Measurements from ENCODE around the gene MED8. TPM values are rescaled to one million over a fixed set of nuclear protein-coding genes. Genes with fewer than 3 reads are reported as not detected.
A peak's percentile ranks its signal among the peaks of the same experiment; 100 is the strongest.
"Not testable (repeated sequence)": the region's sequence is repeated elsewhere in the genome, so short reads cannot be mapped to it uniquely, and the experiment has no call there.

The MED8 gene
- total RNA-seq, 1 experiment from 2014 or later, result 113 TPM

DNA sequence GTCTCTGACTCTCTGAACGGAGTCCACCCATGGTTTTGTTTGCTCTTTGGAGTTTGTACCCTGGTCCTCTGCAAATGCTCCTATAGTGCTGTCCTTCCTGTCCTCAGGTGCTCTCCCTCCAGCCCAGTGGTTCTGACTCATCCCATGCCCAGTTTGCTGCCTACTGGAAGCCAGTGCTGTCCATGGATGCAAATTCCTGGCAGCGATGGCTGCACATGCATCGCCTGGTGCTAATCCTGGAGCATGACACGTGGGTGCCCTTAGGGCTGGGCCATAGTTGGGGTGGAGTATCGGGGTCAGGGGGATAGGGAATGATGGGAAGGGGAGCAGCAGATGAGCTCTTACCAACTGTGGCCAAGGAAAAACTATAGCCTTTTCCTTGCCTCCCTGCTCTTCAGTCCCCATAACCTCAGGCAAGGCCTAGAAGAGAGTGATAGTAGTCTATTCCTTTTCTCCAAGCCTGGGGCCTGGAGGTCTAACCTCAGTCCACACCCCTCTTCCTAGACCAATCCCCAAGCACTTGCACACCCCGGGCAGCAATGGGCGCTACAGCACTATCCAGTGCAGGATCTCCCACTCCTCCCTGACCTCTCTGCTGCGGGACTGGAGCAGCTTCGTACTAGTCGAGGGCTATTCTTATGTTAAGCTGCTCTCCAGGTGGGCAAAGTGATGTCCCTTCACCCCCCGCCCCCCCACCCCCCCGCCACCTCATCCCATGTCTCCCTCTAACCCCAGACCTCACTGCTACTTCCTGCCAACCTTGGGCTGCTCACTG lies 32.6 kb upstream of the MED8 start:
- no peak for DNase-seq (ENCODE audit: low read depth)

DNA sequence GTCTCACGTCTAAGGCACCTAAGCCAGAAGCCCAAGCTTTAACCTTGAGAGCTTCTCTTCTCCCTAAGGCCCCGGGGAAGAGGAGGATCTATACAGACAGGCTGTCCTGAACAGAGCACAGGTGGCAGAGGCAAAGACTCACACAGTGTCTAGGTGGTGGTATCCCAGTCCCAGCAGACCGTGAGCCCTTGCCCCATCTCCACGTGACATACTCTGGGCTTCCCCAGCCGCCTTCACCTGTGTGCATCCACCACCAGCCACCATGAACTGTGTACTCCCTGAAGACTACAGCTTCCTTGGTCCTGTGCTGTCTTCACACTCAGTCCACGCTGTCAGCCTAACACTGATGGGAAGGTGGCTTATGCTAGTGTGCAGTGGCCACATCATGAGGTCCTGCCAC lies 31.8 kb upstream of the MED8 start:
- DNase-seq (ENCODE audit: low read depth), result no peak

DNA sequence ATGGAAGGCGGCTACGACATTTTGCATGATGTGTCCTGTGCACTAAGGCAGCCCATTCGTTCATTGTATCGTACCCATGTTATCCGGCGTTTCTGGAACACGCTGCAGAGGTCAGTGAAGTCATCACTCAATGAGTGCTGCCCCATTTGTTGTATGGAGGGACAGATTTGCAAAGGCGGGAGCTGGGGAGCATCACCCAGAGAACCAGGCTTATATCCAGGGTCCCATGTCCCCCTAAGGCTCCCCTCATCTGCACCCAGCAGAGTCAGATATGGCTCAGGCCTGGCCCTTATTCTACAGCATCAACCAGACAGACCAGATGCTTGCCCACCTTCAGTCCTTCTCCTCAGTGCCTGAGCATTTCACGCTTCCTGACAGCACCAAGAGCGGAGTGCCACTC lies 31.3 kb upstream of the MED8 start:
- no peak for DNase-seq (ENCODE audit: low read depth)

DNA sequence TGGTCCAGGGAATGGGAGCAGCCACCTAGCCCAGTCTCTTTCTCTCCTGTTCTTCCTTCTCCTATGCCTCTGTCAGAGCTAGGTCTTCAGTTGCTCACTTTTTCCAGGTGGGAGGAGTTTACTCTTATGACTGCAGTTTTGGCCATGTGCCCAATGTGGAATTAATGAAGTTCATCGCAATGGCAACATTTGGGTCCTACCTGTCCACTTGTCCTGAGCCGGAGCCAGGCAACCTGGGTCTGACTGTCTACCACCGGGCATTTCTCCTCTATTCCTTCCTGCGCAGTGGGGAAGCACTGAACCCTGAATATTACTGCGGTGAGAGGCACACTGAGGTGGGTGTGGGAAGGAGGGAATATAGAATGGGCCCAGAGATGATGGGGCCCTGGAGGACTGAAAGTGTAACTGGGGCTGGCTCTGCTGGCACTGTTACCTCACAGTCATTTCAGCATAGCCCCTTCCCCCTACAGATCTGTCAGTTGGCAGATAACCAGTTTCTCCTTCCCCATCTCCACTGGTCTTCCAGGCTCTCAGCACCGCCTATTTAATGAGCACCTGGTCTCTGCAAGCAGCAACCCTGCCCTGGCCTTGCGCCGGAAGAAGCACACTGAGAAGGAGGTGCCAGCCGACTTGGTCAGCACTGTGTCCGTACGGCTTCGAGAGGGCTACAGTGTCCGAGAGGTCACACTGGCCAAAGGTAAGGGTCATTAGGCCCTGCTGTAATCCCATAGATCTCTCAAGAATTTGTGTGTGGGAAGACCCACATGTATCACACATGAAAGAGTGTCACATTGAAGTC lies 30.2 kb upstream of the MED8 start:
- DNase-seq (ENCODE audit: low read depth), result no peak

DNA sequence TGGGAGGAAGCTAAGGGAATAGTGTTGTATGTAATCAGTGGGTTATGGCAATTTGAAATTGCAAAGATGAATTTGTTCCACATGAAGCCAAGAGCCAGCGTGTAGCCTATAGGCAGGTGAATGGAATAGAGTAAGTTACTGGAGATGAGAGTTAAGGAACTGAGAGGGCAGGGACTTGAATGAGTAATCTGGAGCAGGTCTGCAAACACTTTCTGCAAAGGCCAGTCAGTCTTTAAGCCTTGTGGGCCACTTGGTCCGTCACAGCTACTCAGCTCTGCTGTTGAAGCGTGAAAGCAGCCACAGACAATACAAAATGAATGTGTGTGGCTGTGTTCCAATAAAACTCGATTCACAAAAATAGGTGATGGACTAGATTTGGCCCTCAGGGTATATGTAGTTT lies 29.3 kb upstream of the MED8 start:
- no peak for DNase-seq (ENCODE audit: low read depth)

DNA sequence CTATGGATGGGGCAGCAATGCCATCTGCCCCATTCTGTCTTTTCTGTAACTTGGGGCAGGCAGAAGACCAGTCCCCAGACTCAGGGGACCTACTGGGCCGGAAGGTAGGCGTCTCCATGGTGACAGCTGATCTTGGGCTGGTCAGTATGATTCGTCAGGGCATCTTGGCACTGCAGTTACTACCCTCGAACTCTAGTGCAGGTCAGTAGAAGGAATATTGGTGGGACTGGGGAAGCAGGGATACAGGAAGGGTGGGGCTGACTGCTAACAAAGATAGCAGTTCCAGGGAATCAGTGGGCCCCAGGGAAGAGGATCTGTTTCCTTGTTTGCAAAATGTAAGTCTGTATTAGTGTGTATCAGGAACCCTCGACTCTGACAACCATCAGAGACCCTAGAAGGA lies 26.3 kb upstream of the MED8 start:
- DNase-seq (ENCODE audit: low read depth), result no peak

DNA sequence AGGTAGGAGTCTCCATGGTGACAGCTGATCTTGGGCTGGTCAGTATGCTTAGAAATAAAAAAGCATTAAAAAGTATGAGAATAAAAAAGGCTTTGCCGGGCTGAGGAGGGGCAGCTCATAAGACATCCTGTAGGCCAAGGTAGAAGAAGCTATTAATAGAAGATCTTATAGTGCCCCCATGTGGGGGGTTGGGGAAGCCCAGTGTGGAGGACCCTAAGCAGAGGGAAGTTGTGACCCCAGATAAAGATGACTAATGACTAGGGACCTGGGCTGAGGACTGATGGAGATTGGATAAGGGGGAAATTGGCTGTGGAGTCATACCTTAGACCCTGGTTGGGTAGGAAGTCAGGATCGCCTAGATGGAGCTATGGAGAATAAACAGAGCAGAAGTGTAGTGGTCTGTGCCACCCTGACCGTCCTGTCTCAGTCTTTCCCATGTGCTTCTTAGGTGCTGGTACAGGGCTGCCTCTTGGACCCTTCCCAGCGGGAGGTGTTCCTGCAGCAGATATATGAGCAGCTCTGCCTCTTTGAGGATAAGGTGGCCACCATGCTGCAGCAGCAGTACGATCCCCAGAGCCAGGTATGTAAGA lies 25.1 kb upstream of the MED8 start:
- peak; percentile 57 for DNase-seq (ENCODE audit: low read depth)

DNA sequence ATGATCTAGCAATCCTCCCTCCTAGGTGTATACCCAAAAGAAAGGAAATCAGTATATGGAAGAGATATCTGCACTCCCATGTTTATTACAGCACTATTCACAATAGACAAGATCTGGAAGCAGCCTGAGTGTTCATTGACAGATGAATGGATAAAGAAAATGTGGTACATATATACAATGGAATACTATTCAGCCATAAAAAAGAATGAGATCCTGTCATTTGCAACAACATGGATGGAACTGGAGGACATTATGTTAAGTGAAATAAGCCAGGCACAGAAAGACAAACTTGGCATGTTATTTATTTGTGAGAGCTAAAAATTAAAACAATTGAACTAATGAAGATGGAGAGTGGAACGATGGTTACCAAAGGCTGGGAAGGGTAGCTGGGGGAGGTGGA lies 23.8 kb upstream of the MED8 start:
- DNase-seq (ENCODE audit: low read depth), result not testable (repeated sequence)

DNA sequence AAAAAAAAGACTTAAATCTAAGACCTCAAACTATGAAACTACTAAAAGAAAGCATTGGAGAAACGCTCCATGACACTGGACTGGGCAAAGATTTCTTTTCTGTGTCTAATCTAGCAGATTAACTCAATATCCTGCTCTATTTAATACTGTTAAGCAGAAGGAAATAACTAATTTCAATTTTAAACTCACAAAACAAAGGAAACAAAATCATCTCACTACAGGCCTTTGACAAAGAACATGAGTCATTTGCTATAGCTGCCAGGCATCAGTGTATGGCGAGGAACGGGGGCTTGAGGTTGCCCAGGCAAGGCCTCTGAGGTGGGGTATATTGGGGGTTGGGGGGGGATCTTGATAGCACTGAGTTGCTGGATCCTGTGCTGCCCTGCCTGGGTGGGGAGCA lies 21.0 kb upstream of the MED8 start:
- DNase-seq (ENCODE audit: low read depth), result no peak

DNA sequence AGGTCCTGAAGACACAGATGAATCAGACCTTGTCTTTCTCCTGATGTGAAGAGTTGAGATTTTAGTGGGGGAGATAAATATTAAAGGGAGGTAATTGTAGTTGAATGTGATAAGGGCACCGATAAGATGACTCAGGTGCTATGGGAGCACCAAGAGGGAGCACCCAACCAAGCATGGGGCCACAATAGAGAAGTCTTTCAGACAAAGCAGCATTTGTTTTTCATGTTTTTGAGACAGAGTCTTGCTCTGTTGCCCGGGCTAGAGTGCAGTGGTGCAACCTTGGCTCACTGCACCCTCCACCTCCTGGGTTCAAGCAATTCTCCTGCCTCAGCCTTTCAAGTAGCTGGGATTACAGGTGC lies 16.3 kb upstream of the MED8 start:
- DNase-seq (ENCODE audit: low read depth), result no peak

DNA sequence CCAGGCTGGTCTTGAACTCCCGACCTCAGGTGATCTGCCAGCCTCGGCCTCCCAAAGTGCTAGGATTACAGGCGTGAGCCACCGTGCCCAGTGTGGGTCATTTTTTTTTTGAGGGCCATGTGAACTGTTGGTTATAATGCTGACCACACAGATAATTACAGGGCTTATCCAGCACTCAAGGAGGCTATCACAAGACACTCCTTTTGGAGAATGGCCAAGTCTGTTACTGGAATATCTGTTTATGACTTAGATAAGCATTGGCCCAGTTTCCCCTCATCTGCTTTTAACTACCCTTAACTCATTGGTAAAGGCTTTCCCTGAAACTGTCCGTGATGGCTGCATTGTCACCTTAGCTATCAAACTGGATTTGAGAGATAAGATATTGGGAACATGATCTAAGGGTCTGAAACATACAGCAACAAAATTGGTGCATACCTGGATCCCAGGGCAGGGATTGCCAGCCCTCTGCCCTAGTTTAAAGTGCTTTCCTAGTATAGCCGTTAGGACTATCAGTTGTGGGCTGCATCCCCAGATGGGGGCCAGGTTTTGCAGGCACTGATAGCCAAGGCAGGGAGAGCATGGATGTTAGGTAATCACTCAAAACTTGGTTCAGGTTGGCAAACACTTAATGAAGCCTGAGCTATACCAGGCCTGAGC lies 15.7 kb upstream of the MED8 start:
- peak; percentile 29 for DNase-seq (ENCODE audit: low read depth)

DNA sequence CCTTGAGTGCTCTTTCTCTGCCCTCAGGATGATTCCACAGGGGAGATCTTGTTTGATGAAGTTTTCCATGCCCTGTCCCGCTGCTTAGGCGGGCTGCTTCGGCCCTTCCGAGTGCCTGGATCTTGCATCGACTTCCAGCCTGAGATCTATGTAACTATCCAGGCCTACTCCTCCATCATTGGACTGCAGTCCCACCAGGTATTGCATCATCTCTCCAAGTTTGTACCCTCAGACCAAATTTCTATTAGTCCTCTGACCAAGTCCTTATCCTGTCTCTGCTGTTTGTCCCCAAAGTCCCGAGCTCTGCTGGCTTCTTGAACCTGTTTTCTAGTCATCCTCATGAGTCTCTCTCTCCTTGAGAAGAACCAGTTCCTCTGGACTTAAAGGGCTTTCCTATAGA lies 14.8 kb upstream of the MED8 start:
- DNase-seq (ENCODE audit: low read depth), result no peak

DNA sequence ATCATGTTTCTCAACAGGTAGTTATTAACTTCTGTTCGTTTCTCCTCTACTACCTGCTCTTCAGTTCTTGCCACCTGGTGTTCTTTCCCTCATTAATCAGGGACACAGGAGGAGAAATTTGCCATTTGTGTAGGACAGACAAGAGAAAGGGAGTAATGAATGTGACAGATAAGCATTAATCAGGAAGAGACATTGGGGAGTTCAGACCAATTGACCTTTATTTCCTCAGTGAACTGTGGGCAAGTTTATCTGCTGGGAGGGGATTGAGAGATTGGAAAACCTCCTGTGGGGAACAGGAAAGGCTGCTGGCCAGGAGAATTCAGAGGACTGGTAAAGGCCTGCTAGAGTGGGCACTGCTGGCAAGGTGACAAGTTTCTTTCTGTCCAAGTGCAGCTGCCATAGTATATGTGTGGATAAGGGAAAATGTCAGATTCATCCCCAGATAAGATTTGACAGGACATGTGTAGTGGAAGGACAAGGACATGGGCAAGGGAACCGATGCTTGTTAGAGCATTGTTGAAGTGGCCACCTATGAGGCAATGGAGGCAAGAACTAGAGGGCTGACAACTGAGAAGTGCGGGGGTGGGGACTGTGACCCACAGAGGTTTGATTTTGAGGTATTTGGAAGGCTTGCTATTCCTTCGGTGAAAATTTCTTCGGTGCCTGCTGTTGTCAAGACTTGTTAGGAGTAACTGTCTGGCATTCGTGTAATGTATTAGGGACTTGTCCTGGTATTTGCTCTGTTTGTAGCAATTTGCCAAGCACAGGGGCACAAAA lies 12.7 kb upstream of the MED8 start:
- DNase-seq (ENCODE audit: low read depth), result no peak

DNA sequence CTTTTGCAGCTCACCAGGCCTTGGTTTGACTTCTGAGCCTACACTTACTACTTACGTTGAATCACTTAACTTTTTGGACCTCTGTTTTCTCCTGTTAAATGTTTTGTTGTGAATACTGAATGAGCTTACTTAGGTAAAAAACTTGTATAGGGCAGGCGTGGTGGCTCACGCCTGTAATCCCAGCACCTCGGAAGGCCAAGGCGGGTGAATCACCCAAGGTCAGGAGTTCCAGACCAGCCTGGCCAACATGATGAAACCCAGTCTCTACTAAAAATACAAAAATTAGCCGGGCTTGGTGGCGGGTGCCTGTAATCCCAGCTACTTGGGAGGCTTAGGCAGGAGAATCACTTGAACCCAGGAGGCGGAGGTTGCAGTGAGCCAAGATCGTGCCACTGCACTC lies 10.8 kb upstream of the MED8 start:
- not testable (repeated sequence) for DNase-seq (ENCODE audit: low read depth)

DNA sequence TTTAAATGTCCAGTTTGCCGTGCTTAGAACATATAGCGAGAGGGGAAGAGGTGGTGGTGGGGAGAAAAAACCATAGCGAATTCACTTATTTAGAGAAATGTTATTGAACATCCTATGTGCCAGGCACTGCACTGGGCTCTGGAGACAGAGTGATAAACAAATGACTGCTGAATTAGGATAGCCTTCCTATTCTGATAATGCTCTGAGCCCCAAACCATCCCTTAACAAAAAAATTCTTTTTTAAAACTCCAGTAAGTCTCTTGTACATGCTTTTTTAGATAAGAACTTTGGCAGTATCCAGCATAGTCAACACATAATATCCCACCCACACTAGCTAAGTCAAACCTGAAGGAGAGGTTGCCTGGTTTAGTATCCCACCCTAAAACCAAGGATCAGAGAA lies 8.6 kb upstream of the MED8 start:
- no peak for DNase-seq (ENCODE audit: low read depth)

DNA sequence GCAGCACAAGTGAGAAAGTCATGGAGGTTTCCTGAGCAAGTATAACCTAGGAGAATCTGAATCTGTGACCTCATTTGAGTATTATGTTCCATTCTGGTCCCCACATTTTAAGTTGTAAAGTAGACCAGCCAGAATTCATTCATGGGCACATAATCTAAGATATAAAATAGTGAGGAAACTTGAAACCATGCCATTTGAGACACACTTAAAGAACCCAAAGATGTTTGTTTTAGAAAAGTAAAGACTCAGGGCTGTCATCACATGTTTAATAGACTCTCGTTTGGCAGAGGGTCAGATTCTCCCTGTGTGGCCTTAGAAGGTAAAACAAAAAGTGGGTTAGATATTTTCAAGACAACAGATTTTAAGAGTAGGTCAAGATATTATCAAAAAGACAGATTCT lies 6.5 kb upstream of the MED8 start:
- DNase-seq (ENCODE audit: low read depth), result no peak

DNA sequence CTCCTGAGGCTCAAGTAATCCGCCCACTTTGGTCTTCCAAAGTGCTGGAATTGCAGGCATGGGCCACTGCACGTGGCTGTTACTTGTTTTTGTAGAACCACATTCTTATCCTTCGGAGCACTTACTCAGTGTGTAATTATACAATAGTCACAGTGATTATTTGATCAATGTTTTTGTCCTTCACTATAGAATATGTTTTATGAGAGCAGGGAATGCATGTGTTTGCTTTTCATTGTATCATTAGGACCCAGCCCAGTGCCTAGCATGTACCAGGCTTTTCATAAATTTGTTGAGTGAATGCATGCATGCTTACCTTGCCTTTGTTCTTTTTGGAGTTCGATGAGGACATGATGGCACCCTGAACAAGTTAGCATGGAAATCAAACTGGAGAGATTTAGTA lies 5.9 kb upstream of the MED8 start:
- DNase-seq (ENCODE audit: low read depth), result no peak

DNA sequence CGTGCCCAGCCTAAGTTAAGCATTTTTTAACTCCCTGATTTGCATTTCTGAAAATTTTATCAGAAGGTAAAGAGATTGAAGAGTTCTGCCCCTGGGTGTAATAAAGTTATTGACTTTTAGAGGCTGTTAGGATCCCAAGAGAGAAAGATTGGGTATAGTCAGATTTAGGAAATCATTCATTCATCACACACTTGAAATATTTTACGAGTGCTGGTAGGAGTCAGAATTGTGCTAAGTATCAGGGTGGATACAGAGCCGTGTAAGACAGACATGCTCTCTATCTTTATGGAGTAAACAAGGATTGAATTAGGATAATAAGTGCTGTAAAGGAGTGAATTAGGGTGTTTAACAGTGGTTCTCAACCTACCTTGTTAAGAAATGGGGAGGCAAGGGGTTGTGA lies 3.1 kb upstream of the MED8 start:
- no peak for DNase-seq (ENCODE audit: low read depth)

DNA sequence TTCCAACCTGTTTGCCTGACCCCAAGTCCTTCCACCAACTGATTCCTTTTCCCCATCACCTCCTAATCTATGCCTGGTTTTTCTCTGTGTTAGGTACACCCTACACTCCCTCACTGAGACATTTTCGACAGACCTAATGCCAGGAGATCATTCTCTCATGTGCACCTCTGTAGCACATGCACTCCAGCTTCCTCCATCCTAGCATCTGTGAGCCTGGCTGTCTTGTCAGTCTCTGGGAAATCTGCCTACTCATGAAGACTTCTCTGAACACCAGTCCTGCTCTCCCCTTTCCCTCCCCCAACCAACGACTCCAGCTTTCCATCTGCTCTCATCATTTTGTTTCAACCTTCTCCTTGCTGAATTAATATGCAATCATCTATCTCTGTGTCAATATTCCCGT lies 987 bp downstream of the MED8 start:
- DNase-seq (ENCODE audit: low read depth), result no peak

DNA sequence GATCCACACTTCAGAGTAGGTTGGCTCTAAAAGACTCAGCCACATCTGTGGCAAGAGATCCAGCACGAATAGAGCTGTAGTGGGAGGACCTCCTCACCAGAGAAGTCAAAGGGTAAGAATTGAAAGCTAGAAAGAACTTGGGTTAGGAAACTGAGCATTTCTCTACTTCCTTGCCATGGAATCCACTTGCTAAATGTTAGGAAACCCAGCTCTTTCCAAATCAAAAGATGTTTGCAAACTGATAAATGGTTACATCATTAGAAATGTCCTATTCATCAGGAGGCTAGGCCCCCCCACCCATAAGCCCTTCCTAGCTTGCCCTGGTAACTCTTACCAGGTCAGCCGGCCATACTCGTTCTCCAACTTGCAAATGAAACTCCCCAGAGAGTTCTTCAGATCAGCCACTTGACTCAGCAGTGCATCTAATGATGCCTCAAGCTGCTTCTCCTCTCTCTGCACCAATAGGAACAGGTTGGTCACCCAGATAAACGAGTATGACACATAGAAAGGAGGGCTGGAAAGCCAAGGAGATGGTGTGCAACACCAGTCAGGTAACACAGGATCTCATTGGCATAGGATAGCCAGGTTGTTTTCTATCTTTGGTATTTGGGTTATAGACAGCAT lies 1.5 kb downstream of the MED8 start:
- no peak for DNase-seq (ENCODE audit: low read depth)

DNA sequence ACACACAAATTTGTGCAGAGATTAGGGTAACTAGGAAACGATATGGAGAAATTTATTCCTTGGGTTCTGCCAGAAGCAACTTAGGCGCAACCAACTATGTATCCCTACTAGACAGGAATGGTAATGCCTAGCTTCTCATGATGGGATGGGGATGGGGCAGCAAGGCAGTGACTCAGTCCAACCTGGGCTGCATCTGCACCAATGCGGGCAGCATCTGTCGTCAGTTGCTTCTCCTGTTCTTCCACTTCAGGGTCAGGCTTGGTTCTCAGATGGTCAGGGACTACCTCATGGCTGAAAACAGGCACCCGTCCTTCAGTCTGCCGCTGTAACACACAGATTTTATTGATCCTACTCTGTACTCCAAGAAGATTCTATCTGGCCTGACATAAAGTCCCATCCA lies 2.9 kb downstream of the MED8 start:
- DNase-seq (ENCODE audit: low read depth), result no peak

Measured in M059J (cell line).